Liver (tissue), 3 donors: ENCODE data around the gene GJC1.

Experiments
- CTCF ChIP-seq: fragments of 150-350 bp; IDR thresholded peaks from 2 replicates; pipeline ENCODE4 v1.5.1; 2017; ENCODE audit warnings: improper control_type of control experiment, low read depth, low read length; ENCODE audit not compliant: missing input control
- EGR1 ChIP-seq, 2 donors: IDR thresholded peaks; 2 replicates each; pipeline ENCODE4 v1.6.1; 2016 to 2018; ENCODE audit warnings: antibody characterized with exemption in 2 of 2, low read depth in 2 of 2
- GABPA ChIP-seq, 2 donors: IDR thresholded peaks in 1 of 2; conservative IDR thresholded peaks in 1 of 2; 2 replicates each; pipeline ENCODE4 v1.6.1; 2016; ENCODE audit warnings: antibody characterized with exemption in 2 of 2, mild to moderate bottlenecking in 1 of 2, moderate library complexity in 1 of 2
- HNF4A ChIP-seq, 2 donors: conservative IDR thresholded peaks; 2 replicates each; pipeline ENCODE4 v1.6.1; 2016; ENCODE audit warnings: antibody characterized with exemption in 2 of 2, mild to moderate bottlenecking in 2 of 2
- MAX ChIP-seq: IDR thresholded peaks from 2 replicates; pipeline ENCODE4 v1.6.1; 2016; ENCODE audit warnings: antibody characterized with exemption
- RAD21 ChIP-seq, 2 donors: IDR thresholded peaks; 2 replicates each; pipeline ENCODE4 v1.6.1; 2016; ENCODE audit warnings: antibody characterized with exemption in 2 of 2, mild to moderate bottlenecking in 2 of 2
- REST ChIP-seq: IDR thresholded peaks from 2 replicates; pipeline ENCODE4 v1.6.1; 2016; ENCODE audit warnings: antibody characterized with exemption, mild to moderate bottlenecking
- SP1 ChIP-seq: IDR thresholded peaks from 2 replicates; pipeline ENCODE4 v1.6.1; 2018; ENCODE audit warnings: antibody characterized with exemption, mild to moderate bottlenecking
- TAF1 ChIP-seq: conservative IDR thresholded peaks from 2 replicates; pipeline ENCODE4 v1.6.1; 2016; ENCODE audit warnings: antibody characterized with exemption, mild to moderate bottlenecking
- ZBTB33 ChIP-seq: IDR thresholded peaks from 2 replicates; pipeline ENCODE4 v1.6.1; 2016; ENCODE audit warnings: antibody characterized with exemption
- donor health status: healthy.
- donor health status: healthy.

GRCh38 chr17:44844390-44844830 is 14.3 kb upstream of the GJC1 start:
- TF ChIP-seq MAX (no peak), EGR1 (IDR thresholded peaks at IDR 0.05; ENCODE audit: low read depth in 2 of 2) (no peak), CTCF (no peak), SP1 (no peak), TAF1 (no peak), HNF4A (conservative IDR thresholded peaks at IDR 0.05) (no peak), GABPA (IDR thresholded peaks at IDR 0.05 in 1 of 2, conservative IDR thresholded peaks at IDR 0.05 in 1 of 2) (no peak), ZBTB33 (no peak), REST (no peak), RAD21 (IDR thresholded peaks at IDR 0.05) (no peak)
